ENCODE results near the gene DAB2IP.
"Not testable (repeated sequence)": the region's sequence is repeated elsewhere in the genome, so short reads cannot be mapped to it uniquely, and the experiment has no call there.

The DAB2IP gene

DNA sequence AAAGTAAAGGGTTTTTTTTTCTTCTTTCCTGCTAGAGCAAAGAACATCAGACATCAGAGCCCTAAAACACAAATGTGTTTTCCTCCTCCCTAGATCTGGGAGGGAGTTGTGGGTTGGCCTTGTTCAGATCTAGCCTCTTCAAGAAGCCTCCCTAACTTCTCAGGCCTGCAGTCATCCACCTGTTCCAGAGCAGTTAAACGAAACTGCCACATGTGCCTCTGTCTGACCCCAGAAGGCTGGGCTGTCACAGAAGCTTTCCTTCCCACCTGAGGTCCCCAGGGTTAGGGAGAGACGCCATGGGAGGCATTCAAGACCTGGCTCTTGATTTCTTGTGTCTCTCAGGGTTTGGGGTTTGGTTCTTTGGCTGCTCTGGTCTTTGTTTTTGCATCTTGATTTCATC is 87.0 kb downstream of the DAB2IP start:
- Histone ChIP-seq H3K36me3 (ENCODE audit: low read depth) (no peaks in the 10 kb centered on the region; the same call in 1 of the 2 replicates), H3K4me1 (ENCODE audit: insufficient read depth, poor library complexity, severe bottlenecking) (peaks cover 50% of the 10 kb centered on the region), H3K27me3 (ENCODE audit: insufficient read depth, poor library complexity, severe bottlenecking) (no peaks in the 10 kb centered on the region), H3K27ac (ENCODE audit: poor library complexity, severe bottlenecking) (no peak overlapping the region), H3K9me3 (ENCODE audit: severe bottlenecking) (no peaks in the 10 kb centered on the region), H3K4me3 (ENCODE audit: severe bottlenecking) (no peak overlapping the region)
- no peak for ATAC-seq (ENCODE audit: low read depth)
- no peak for DNase-seq (ENCODE audit: low spot score)
- TF ChIP-seq CTCF (IDR thresholded peaks at IDR 0.05; ENCODE audit: poor library complexity, severe bottlenecking) = no peak

GRCh38 chr9:121738968-121739367 is 87.5 kb downstream of the DAB2IP start:
- no peak for DNase-seq (ENCODE audit: low spot score)
- Histone ChIP-seq H3K4me1 (ENCODE audit: insufficient read depth, poor library complexity, severe bottlenecking) (peaks cover 49% of the 10 kb centered on the region), H3K36me3 (ENCODE audit: low read depth) (no peaks in the 10 kb centered on the region; the same call in 1 of the 2 replicates), H3K9me3 (ENCODE audit: severe bottlenecking) (no peaks in the 10 kb centered on the region), H3K4me3 (ENCODE audit: severe bottlenecking) (no peak overlapping the region), H3K27ac (ENCODE audit: poor library complexity, severe bottlenecking) (no peak overlapping the region), H3K27me3 (ENCODE audit: insufficient read depth, poor library complexity, severe bottlenecking) (no peaks in the 10 kb centered on the region)
- no peak for ATAC-seq (ENCODE audit: low read depth)
- no peak for TF ChIP-seq CTCF (IDR thresholded peaks at IDR 0.05; ENCODE audit: poor library complexity, severe bottlenecking)

GRCh38 chr9:121739971-121740370 is 88.5 kb downstream of the DAB2IP start:
- ATAC-seq (ENCODE audit: low read depth) (no peak), DNase-seq (ENCODE audit: low spot score) (no peak)
- Histone ChIP-seq H3K4me3 (ENCODE audit: severe bottlenecking) (no peak overlapping the region), H3K27ac (ENCODE audit: poor library complexity, severe bottlenecking) (no peak overlapping the region), H3K9me3 (ENCODE audit: severe bottlenecking) (no peaks in the 10 kb centered on the region), H3K36me3 (ENCODE audit: low read depth) (no peaks in the 10 kb centered on the region; the same call in 1 of the 2 replicates), H3K27me3 (ENCODE audit: insufficient read depth, poor library complexity, severe bottlenecking) (no peaks in the 10 kb centered on the region), H3K4me1 (ENCODE audit: insufficient read depth, poor library complexity, severe bottlenecking) (peaks cover 49% of the 10 kb centered on the region)
- no peak for TF ChIP-seq CTCF (IDR thresholded peaks at IDR 0.05; ENCODE audit: poor library complexity, severe bottlenecking)

DNA sequence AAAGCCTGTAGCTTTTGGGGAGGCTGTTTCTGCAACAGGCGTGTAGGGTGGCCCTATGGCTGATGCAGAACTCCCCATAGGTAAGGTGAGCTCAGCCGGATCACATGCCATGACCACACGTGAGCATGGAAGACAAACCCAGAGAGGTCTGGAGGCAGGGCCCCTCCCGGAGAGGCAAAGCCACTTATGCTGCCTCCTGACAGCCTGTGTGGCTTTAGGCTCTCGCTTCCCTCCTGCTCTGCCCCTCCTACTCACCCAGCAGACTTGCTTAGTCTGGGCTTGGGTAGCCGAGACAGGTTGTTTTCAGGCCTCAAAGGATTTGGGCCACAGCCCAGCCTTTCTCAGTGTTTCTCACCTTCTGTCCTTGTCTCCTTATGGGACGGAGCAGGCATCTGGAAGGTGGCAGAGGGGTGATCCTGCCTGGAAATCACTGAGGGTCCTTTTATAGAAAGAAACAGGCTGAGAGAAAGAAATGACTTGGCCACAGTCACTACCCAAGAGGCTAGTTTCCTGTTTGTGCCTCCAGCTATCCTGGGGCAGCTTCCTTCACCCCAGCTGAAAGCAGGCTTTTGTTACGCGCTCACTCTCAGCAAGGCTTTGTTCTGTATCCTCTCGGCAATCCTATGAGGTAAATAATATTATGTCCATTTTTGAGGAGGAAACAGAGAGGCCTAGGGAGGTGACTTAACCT is 89.9 kb downstream of the DAB2IP start:
- DNase-seq (ENCODE audit: low spot score) (no peak), ATAC-seq (ENCODE audit: low read depth) (no peak)
- Histone ChIP-seq H3K4me3 (ENCODE audit: severe bottlenecking) (no peak overlapping the region), H3K27me3 (ENCODE audit: insufficient read depth, poor library complexity, severe bottlenecking) (no peaks in the 10 kb centered on the region), H3K36me3 (ENCODE audit: low read depth) (no peaks in the 10 kb centered on the region; the same call in 1 of the 2 replicates), H3K27ac (ENCODE audit: poor library complexity, severe bottlenecking) (peak overlapping the region; percentile 49), H3K9me3 (ENCODE audit: severe bottlenecking) (no peaks in the 10 kb centered on the region), H3K4me1 (ENCODE audit: insufficient read depth, poor library complexity, severe bottlenecking) (peaks cover 38% of the 10 kb centered on the region)
- TF ChIP-seq CTCF (IDR thresholded peaks at IDR 0.05; ENCODE audit: poor library complexity, severe bottlenecking) = no peak

GRCh38 chr9:121741919-121742283 is 90.5 kb downstream of the DAB2IP start:
- not testable (repeated sequence) for H3K27me3 ChIP-seq (ENCODE audit: insufficient read depth, poor library complexity, severe bottlenecking); DNase-seq (ENCODE audit: low spot score); H3K4me3 ChIP-seq (ENCODE audit: severe bottlenecking); H3K36me3 ChIP-seq (ENCODE audit: low read depth); H3K9me3 ChIP-seq (ENCODE audit: severe bottlenecking); ATAC-seq (ENCODE audit: low read depth)
- Histone ChIP-seq H3K27ac (ENCODE audit: poor library complexity, severe bottlenecking) (peak overlapping the region; percentile 49), H3K4me1 (ENCODE audit: insufficient read depth, poor library complexity, severe bottlenecking) (peaks cover 34% of the 10 kb centered on the region)
